GM12878 (cell line): ENCODE data around the gene UBE2J2. TPM values are rescaled to one million over a fixed set of nuclear protein-coding genes. Genes with fewer than 3 reads are reported as not detected.

Source experiments
- ATAC-seq: fragments of 200-7000 bp; cut with Tn5 transposase; 3 replicates; pipeline ENCODE4 v1.9.1; 2020; ENCODE audit warnings: mild to moderate bottlenecking, moderate library complexity
- BruUV-seq: library from RNA; stranded (reverse); fragments of 400-500 nt; replicated peaks from 2 replicates; lab custom pipeline; 2021; lab: Mats Ljungman, UMichigan
- CTCF ChIA-PET: fragments of 300-600 bp; sonication (Branson Sonifier 250); formaldehyde crosslinking; extraction: SDS; loops from one replicate; lab custom pipeline; 2021; ENCODE audit warnings: inconsistent platforms; lab: Yijun Ruan, JAX
- POLR2A ChIA-PET: fragments of 350-600 bp; formaldehyde crosslinking; extraction: SDS; loops from one replicate; lab custom pipeline; 2021; ENCODE audit warnings: inconsistent platforms; lab: Charles Lee
- RAD21 ChIA-PET: fragments of 300-600 bp; sonication (Branson Sonifier 250); formaldehyde crosslinking; loops from one replicate; lab custom pipeline; 2023; ENCODE audit warnings: antibody characterized with exemption; ENCODE audit not compliant: unreplicated experiment; lab: Charles Lee
- SMC1A ChIA-PET: fragments of 300-600 bp; sonication (Branson Sonifier 250); formaldehyde crosslinking; loops from one replicate; lab custom pipeline; 2023; ENCODE audit not compliant: unreplicated experiment, uncharacterized antibody; lab: Charles Lee
- DNase-seq: peaks from one replicate; pipeline ENCODE4 v3.0.0-alpha.2; 2011; ENCODE audit warnings: low read depth, low spot score
- FAIRE-seq: peaks from 3 replicates; lab custom pipeline; 2011; peaks lifted over from hg19 to GRCh38; lab: Jason Lieb, UNC
- H2AFZ ChIP-seq: 2 replicates; pipeline ENCODE4 v1.6.0; 2011; ENCODE audit warnings: low read depth, low read length, control low read depth; ENCODE audit not compliant: control insufficient read depth
- H3K27ac ChIP-seq: 2 replicates; pipeline ENCODE4 v1.5.1; 2011; ENCODE audit warnings: control low read depth; ENCODE audit not compliant: control insufficient read depth, insufficient read depth
- H3K27me3 ChIP-seq, 2 experiments: replicated peaks in 1 of 2; 2 replicates each; pipeline versions ENCODE4 v1.6.0 to v1.6.1; 2011; ENCODE audit warnings: low read length in 1 of 2; ENCODE audit not compliant: control insufficient read depth in 2 of 2, insufficient read depth in 2 of 2
- H3K36me3 ChIP-seq, 2 experiments: 2 replicates each; pipeline ENCODE4 v1.5.1; 2011; ENCODE audit warnings: low read length in 1 of 2; ENCODE audit not compliant: control insufficient read depth in 2 of 2, insufficient read depth in 2 of 2
- H3K4me1 ChIP-seq: 2 replicates; pipeline ENCODE4 v1.6.1; 2011; ENCODE audit warnings: mild to moderate bottlenecking, low read length, moderate library complexity, mixed read lengths; ENCODE audit not compliant: control insufficient read depth, insufficient read depth
- H3K4me2 ChIP-seq: 2 replicates; pipeline ENCODE4 v1.6.0; 2011; ENCODE audit warnings: control low read depth; ENCODE audit not compliant: control insufficient read depth, insufficient read depth
- H3K4me3 ChIP-seq: fragments of 200-600 bp; sonication (generic); 2 replicates; pipeline ENCODE4 v1.5.1; 2016
- H3K79me2 ChIP-seq: 2 replicates; pipeline ENCODE4 v1.6.0; 2011; ENCODE audit warnings: low read length; ENCODE audit not compliant: control insufficient read depth, insufficient read depth
- H3K9ac ChIP-seq: 2 replicates; pipeline ENCODE4 v1.8.0; 2011; ENCODE audit warnings: low read length, control low read depth, mixed read lengths; ENCODE audit not compliant: control insufficient read depth, insufficient read depth
- H3K9me3 ChIP-seq: replicated peaks from 3 replicates; pipeline ENCODE4 v1.5.1; 2011; ENCODE audit warnings: mild to moderate bottlenecking, low read length; ENCODE audit not compliant: control insufficient read depth, insufficient read depth
- H4K20me1 ChIP-seq: 2 replicates; pipeline ENCODE4 v1.6.0; 2011; ENCODE audit not compliant: control insufficient read depth, insufficient read depth
- CHD4 ChIP-seq: fragments of 200-600 bp; sonication (generic); IDR thresholded peaks from 2 replicates; pipeline ENCODE4 v1.6.1; 2016; ENCODE audit warnings: mild to moderate bottlenecking
- LARP7 ChIP-seq: fragments of 450-650 bp; IDR thresholded peaks from 2 replicates; pipeline ENCODE4 v1.6.1; 2017; ENCODE audit warnings: mild to moderate bottlenecking
- MTA2 ChIP-seq: fragments of 450-650 bp; IDR thresholded peaks from 2 replicates; pipeline ENCODE4 v1.6.1; 2016; ENCODE audit warnings: low read depth, mild to moderate bottlenecking, moderate library complexity
- POLR2A ChIP-seq: IDR thresholded peaks from 2 replicates; pipeline ENCODE4 v1.6.1; 2011; ENCODE audit warnings: low read depth, mild to moderate bottlenecking, low read length
- SIX5 ChIP-seq: IDR thresholded peaks from 2 replicates; pipeline ENCODE4 v1.6.1; 2011; ENCODE audit warnings: mild to moderate bottlenecking, low read depth, low read length, moderate library complexity; ENCODE audit not compliant: severe bottlenecking
- WGBS: methylation state at CpG from one replicate; pipeline ENCODE4 v1.1.6; 2016; ENCODE audit warnings: low lambda C conversion rate; ENCODE audit not compliant: insufficient replicate concordance, insufficient coverage; ENCODE audit errors: missing lambda C conversion rate; 5-methylcytosine and 5-hydroxymethylcytosine counted together
- in situ Hi-C: fragments of 300-500 bp; cut with MboI; formaldehyde crosslinking; loops from 9 replicates; pipeline ENCODE4 v1.14.3; 2018; ENCODE audit warnings: mixed read lengths
- intact Hi-C: fragments of 100-400 bp; cut with micrococcal nuclease; formaldehyde crosslinking; loops from one replicate; pipeline ENCODE4 v1.14.2; 2022; ENCODE audit not compliant: unreplicated experiment
- polyA plus RNA-seq, 11 experiments: library from polyadenylated mRNA; depleted of rRNA in 4 of 11; unstranded in 6 of 11; stranded (reverse) in 5 of 11; fragments of >200 nt; fragmentation: Nextera tagmentation in 4 of 11; fragmentation: Illumina TruSeq in 1 of 11; extraction: Ambion mirVana in 4 of 11; extraction: Trizol in 1 of 11; gene quantifications; 1 replicate in 1 of 11; 2 replicates in 10 of 11; pipeline versions ENCODE4 v1.2.1 to v1.2.3, GENCODE V29; 2011 to 2016; ENCODE audit warnings: inconsistent platforms in 2 of 11, missing spikeins in 2 of 11, low read depth in 1 of 11
- total RNA-seq, 4 experiments: library from RNA; depleted of rRNA in 3 of 4; stranded (reverse); fragments of >200 nt in 3 of 4; fragmentation: Illumina TruSeq in 1 of 4; extraction: Trizol in 1 of 4; gene quantifications; 2 replicates each; pipeline versions ENCODE4 v1.2.1 to v1.2.3, GENCODE V29; 2013 to 2021
- TF ChIP-seq, protein P1 (sequence below): IDR thresholded peaks from 2 replicates; pipeline ENCODE4 v1.6.1; 2012; ENCODE audit warnings: low read length, inconsistent platforms
- TF ChIP-seq, protein P2 (sequence below): IDR thresholded peaks from 2 replicates; pipeline ENCODE4 v1.6.1; 2011; ENCODE audit warnings: borderline replicate concordance, low read depth, mild to moderate bottlenecking, moderate library complexity, low read length; ENCODE audit not compliant: insufficient read depth, poor library complexity, severe bottlenecking
- TF ChIP-seq, protein P3 (sequence below): fragments of 450-650 bp; conservative IDR thresholded peaks from 2 replicates; pipeline ENCODE4 v1.6.1; 2017; ENCODE audit warnings: mild to moderate bottlenecking, moderate library complexity

Gene UBE2J2
- total and polyA plus RNA-seq, 10 of the 15 experiments (the other 5 are each of a cell fraction or from before 2014, with no cell fraction given) = 0.72 to 70.5 (median 49.2) TPM

DNA sequence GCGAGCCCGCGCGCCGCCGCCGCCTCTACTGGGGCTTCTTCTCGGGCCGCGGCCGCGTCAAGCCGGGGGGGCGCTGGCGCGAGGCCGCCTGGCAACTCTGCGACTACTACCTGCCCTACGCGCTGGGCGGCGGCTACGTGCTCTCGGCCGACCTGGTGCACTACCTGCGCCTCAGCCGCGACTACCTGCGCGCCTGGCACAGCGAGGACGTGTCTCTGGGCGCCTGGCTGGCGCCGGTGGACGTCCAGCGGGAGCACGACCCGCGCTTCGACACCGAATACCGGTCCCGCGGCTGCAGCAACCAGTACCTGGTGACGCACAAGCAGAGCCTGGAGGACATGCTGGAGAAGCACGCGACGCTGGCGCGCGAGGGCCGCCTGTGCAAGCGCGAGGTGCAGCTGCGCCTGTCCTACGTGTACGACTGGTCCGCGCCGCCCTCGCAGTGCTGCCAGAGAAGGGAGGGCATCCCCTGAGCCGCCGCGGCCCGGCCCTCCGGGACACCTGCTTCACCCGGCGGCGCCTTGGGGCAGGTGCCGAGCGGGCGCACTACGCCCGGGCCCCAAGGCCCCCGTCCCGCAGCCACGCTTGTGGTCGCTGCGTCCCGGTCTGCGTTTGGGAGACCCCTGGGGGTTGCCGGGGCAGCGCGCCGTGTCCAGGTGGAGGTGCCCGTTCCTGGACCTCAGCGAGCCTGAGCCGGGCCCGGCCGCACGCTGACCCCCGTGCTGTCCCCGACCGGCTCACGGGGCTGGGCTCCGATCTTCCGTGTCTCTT, 40.7 kb downstream of the UBE2J2 start:
- 93% methylated on average over 79 of the region's 98 CpGs for WGBS
- Histone ChIP-seq H3K79me2 (peaks cover 45% of the 10 kb centered on the region), H3K36me3 (peaks cover 4 to 7% of the 10 kb centered on the region in 2 experiments; a peak in 3 of 4 replicates), H2AFZ (no peak overlapping the region), H3K4me3 (no peak overlapping the region), H3K4me2 (peak overlapping the region; percentile 81), H3K9ac (no peak overlapping the region), H3K9me3 (no peaks in the 10 kb centered on the region; the same call in 2 of the 3 replicates), H4K20me1 (no peaks in the 10 kb centered on the region), H3K27ac (no peak overlapping the region; the same call in 1 of the 2 replicates), H3K27me3 (no peaks in the 10 kb centered on the region), H3K4me1 (peaks cover 4% of the 10 kb centered on the region)
- BruUV-seq = no TSS peak
- RAD21 ChIA-PET = no interaction called here
- CTCF ChIA-PET = no interaction called here
- ATAC-seq (no peak), FAIRE-seq (no peak), DNase-seq (no peak)
- SMC1A ChIA-PET = no interaction called here
- TF ChIP-seq, protein P1, sequence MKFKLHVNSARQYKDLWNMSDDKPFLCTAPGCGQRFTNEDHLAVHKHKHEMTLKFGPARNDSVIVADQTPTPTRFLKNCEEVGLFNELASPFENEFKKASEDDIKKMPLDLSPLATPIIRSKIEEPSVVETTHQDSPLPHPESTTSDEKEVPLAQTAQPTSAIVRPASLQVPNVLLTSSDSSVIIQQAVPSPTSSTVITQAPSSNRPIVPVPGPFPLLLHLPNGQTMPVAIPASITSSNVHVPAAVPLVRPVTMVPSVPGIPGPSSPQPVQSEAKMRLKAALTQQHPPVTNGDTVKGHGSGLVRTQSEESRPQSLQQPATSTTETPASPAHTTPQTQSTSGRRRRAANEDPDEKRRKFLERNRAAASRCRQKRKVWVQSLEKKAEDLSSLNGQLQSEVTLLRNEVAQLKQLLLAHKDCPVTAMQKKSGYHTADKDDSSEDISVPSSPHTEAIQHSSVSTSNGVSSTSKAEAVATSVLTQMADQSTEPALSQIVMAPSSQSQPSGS = no peak
- TF ChIP-seq POLR2A = peak; percentile 56; the same call in 1 of the 2 replicates
- POLR2A ChIA-PET = no interaction called here
- intact Hi-C loops (loop anchor here (5.0 kb wide), 1 partner anchor 111 kb away; no protein-coding TSS in a partner anchor), in situ Hi-C loops (no loop called here)

DNA sequence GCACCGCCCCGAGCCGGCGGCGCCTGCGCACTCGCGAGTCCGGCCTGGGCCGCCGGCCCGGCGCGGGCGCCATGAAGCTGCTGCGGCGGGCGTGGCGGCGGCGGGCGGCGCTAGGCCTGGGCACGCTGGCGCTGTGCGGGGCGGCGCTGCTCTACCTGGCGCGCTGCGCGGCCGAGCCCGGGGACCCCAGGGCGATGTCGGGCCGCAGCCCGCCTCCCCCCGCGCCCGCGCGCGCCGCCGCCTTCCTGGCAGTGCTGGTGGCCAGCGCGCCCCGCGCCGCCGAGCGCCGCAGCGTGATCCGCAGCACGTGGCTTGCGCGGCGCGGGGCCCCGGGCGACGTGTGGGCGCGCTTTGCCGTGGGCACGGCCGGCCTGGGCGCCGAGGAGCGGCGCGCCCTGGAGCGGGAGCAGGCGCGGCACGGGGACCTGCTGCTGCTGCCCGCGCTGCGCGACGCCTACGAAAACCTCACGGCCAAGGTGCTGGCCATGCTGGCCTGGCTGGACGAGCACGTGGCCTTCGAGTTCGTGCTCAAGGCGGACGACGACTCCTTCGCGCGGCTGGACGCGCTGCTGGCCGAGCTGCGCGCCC, 41.4 kb downstream of the UBE2J2 start, which contains the start of gene B3GALT6:
Gene B3GALT6 (plus strand): TSS at position 30 of the 588 bp plus-strand sequence. CDS start 42 bp downstream, at position 72.
- Histone ChIP-seq H2AFZ (peak within 1 kb of the TSS; percentile 75), H4K20me1 (no peaks in the 10 kb centered on the region), H3K4me3 (peak within 1 kb of the TSS; percentile 91), H3K79me2 (peaks cover 50% of the 10 kb centered on the region), H3K27me3 (no peaks in the 10 kb centered on the region), H3K27ac (peak within 1 kb of the TSS; percentile 93), H3K4me1 (peaks cover 4% of the 10 kb centered on the region), H3K36me3 (peaks cover 4 to 13% of the 10 kb centered on the region in 2 experiments; a peak in 3 of 4 replicates), H3K4me2 (peak within 1 kb of the TSS; percentile 81), H3K9ac (peak within 1 kb of the TSS; percentile 97), H3K9me3 (no peaks in the 10 kb centered on the region; the same call in 2 of the 3 replicates)
- no peak for ATAC-seq
- WGBS = 23% methylated on average over 74 of the region's 100 CpGs
- CTCF ChIA-PET = interaction anchor here (1.8 kb wide), 1 partner anchor 18 kb away, joined by 10 read pairs; no protein-coding TSS in a partner anchor
- SMC1A ChIA-PET = no interaction called here
- in situ Hi-C loops = no loop called here
- RAD21 ChIA-PET = no interaction called here
- no TSS peak for BruUV-seq
- POLR2A ChIA-PET = interaction anchor here (1.3 to 1.9 kb wide), 2 partner anchors 23 to 61 kb away, joined by 3 to 8 read pairs; no protein-coding TSS in a partner anchor
- no peak for FAIRE-seq
- no peak for DNase-seq
- intact Hi-C loops = loop anchor here (5.0 kb wide), 1 partner anchor 110 kb away; no protein-coding TSS in a partner anchor
- TF ChIP-seq, protein P2, sequence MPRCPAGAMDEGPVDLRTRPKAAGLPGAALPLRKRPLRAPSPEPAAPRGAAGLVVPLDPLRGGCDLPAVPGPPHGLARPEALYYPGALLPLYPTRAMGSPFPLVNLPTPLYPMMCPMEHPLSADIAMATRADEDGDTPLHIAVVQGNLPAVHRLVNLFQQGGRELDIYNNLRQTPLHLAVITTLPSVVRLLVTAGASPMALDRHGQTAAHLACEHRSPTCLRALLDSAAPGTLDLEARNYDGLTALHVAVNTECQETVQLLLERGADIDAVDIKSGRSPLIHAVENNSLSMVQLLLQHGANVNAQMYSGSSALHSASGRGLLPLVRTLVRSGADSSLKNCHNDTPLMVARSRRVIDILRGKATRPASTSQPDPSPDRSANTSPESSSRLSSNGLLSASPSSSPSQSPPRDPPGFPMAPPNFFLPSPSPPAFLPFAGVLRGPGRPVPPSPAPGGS = no peak
- TF ChIP-seq SIX5 (no peak), LARP7 (peak; percentile 50; the same call in 1 of the 2 replicates), CHD4 (no peak), MTA2 (no peak)
- TF ChIP-seq, protein P3, sequence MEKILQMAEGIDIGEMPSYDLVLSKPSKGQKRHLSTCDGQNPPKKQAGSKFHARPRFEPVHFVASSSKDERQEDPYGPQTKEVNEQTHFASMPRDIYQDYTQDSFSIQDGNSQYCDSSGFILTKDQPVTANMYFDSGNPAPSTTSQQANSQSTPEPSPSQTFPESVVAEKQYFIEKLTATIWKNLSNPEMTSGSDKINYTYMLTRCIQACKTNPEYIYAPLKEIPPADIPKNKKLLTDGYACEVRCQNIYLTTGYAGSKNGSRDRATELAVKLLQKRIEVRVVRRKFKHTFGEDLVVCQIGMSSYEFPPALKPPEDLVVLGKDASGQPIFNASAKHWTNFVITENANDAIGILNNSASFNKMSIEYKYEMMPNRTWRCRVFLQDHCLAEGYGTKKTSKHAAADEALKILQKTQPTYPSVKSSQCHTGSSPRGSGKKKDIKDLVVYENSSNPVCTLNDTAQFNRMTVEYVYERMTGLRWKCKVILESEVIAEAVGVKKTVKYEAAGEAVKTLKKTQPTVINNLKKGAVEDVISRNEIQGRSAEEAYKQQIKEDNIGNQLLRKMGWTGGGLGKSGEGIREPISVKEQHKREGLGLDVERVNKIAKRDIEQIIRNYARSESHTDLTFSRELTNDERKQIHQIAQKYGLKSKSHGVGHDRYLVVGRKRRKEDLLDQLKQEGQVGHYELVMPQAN = peak; percentile 34; the same call in 1 of the 2 replicates
